ENCODE data around the gene ZSWIM2.
"Not testable (repeated sequence)": the region's sequence is repeated elsewhere in the genome, so short reads cannot be mapped to it uniquely, and the experiment has no call there.

ZSWIM2 gene, protein sequence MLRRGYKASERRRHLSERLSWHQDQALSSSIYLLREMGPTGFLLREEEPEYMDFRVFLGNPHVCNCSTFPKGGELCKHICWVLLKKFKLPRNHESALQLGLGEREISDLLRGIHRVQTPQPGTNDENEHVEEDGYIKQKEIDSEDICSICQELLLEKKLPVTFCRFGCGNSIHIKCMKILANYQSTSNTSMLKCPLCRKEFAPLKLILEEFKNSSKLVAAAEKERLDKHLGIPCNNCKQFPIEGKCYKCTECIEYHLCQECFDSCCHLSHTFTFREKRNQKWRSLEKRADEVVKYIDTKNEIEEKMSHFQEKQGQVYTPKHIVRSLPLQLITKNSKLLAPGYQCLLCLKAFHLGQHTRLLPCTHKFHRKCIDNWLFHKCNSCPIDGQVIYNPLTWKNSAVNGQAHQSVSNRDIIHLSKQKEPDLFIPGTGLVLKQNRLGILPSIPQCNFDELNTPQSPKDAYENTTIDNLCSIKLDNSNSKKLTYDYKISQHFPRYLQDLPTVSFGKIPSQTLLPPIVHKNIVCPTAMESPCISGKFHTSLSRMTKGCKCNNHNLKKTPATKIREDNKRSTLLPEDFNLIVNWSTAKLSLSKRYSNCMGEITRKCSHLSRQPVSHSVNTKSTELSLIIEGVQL

DNA sequence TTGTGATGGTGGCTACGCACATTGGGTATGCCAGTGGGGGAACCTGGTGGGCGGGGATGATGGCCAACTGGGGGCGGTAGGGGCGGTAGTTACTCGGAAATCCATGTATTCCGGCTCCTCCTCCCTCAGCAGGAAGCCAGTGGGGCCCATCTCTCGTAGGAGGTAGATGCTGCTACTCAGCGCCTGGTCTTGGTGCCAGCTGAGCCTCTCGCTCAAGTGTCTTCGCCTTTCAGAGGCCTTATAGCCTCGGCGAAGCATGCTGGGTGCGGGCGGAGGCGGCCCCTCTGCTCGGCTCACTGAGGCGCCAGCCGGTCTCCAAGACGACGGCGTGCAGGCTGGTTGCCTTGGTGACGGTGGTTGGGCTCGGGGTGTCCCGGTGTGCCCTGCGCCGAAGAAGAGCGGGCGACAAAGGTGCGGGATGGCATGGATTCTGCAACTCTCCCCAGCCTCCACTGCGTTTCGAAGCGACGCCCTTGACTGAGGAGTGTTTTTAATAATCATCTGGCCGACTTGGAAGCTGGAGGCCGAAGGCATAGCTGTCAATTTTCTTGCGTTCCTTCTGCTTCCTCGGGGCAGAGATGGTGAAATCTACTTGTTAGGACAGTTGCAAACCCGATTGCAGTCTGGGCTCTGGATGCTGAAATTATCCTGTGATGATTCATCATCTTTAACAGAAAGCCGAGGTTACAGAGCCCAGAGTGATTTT lies at the start of gene ZSWIM2:
Gene ZSWIM2 (minus strand): TSS at position 298 of the 706 bp plus-strand sequence. CDS start 40 bp downstream, at position 258.
- DNase-seq (ENCODE audit: low read depth) = no peak

DNA sequence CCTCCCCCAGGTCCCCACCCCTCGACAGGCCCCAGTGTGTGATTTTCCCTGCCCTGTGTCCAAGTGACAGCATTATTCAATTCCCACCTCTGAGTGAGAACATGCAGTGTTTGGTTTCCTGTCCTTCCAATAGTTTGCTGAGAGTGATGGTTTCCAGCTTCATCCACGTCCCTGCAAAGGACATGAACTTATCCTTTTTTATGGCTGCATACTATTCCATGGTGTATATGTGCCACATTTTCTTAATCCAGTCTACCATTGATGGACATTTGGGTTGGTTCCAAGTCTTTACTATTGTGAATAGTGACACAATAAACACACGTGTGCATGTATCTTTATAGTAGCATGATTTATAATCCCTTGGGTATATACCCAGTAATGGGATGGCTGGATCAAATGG lies 47.2 kb upstream of the ZSWIM2 start:
- not testable (repeated sequence) for DNase-seq (ENCODE audit: low read depth)

DNA sequence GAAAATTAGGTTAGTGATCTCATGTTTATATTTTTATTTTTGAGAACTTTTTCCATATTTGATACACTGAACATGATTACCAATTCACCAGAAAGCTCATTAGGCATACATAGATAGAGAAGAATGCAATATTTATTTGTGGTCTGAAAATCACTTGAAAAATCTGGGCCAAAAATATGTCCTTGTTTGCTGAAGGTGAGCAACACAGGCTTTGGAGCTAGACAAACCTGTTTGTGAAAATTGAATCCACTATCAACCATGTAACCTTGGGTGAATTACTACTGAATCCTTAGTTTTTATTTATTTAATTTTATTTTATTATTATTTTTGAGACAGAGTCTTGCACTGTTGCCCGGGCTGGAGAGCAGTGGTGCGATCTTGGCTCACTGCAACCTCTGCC lies 46.5 kb upstream of the ZSWIM2 start:
- DNase-seq (ENCODE audit: low read depth) = no peak

DNA sequence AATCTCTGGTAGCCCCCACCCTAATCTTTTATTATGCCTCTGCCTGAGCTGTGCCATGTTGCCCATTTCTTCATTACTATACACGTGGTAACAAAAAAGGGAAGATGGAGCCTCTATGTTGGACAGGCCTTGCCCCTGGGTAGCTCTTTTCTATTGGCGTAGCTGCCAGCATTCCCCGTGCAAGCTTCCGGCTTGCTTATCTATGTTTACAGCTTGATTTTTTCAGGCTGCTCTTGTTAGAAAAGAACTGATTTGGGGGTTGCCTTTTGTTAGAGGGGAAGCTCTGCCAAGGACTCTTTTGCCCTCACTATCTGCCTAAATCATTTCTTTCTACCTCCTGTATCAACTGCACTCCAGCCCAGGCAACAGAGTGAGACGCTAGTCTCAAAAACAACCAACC lies 45.5 kb upstream of the ZSWIM2 start:
- no peak for DNase-seq (ENCODE audit: low read depth)

DNA sequence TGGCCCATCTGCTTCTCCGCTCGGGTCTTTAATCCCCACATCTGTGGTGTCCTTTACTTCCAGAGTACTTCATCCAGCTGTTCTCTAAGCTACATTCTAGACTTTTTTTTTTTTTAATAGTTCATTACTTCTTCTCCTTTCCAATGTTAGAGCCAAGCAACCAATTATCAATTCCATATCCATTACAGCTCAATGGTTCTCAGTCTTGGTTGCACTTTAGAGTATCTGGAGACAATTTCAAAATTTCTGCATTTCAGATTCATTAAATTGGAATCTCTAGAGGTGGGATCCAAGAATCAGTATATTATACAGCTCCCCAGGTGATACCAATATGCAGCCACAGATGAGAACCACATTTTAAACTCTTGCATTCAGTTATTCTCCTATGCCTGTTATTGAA lies 43.9 kb upstream of the ZSWIM2 start:
- no peak for DNase-seq (ENCODE audit: low read depth)

DNA sequence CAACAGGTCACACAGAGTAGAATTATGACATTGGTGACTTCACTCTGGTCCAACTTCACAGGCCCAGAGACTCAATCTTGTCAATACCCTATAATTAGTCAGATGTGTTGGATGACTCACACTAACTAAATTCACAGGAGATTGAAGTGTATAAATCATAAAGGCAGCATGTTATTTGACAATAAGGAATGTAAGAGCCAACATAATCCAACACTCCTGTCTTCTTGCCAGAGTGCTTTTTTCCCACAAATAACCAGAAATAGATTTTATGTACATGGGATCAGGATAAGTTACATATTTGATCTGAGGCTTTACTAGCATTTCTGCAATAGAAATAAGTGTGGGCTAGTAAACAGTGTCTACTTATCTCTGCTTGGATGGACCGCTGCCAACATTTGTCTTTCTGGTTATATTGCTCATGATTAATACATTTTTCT lies 42.2 kb upstream of the ZSWIM2 start:
- DNase-seq (ENCODE audit: low read depth) = no peak

DNA sequence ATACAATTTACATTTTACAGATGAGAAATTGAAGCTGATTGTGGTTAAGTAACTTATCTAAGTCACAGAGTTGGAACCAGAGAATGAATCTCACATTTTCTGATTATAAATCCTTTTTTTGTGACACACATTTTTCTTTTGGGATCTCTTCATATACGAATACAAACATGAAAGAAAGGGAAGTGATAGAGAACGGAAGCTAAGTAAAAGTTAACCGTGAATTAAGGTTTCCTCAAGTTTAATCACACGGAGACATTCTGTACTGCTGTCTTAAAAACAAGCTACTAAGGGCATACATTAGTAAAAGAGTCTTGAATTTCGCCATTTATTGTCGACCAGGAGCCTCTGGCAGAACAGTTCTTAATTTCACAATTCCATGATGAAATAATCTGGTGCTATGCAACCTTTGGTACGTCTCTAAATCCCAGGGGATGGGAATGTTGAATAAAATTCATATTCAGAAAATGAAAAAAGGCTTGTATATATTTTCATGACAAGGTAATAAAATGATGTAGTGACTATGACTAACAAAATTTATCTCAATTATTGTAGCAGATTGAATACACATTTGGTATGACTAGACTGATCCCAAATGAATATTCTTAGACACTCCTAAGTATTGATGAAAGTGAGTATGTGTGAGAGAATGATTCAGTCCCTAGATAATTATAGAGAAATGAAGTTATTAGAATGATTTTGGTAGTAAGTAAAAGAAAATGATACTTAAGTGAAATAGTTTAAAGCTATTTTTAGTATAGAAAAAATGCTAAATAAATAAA lies 40.3 kb upstream of the ZSWIM2 start:
- no peak for DNase-seq (ENCODE audit: low read depth)

DNA sequence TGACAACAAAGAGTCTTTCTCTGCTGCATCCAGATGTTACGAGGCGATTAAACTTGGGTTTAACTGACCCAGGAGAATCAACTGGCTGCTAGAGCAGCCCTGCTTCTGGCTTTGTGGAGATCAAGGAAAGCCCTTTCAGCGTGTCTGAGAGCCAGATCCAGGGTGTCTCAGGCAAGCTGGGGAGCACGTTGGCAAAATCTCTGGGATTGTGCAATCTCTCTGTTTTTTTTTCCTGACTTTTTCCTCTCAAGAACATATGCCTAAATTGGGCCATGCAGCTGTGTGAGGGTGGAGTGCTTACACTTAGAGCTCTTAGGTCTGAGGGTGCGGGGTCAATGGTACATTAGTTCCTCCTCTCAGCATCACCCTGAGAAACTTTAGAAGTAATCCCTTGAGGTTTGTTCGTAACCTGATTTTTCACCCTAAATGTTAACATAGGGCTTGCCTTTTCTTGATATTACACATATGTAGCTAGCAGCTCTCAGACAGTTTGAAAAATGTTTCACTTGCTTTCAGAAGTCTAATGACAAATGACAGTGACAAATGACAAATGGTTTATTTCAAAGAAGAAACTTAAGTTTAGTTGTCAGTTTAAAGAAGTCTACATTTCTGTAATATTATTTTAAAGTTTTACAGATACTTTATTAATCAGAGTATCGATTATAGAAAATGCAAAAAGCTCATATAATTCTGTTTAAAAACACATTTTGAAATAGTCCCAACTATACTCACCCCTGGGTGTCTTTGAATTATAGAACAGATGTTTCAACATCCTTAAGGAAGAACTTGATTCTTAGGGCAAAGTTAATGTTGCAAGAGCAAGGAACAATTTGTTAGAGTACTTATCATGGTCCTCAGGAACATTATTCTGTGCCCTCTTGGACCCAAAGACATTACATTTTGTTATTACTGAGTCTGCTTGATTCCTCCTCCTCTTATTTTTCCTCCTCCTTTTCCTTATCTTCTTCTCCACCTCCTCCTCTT lies 38.4 kb upstream of the ZSWIM2 start:
- DNase-seq (ENCODE audit: low read depth) = no peak

DNA sequence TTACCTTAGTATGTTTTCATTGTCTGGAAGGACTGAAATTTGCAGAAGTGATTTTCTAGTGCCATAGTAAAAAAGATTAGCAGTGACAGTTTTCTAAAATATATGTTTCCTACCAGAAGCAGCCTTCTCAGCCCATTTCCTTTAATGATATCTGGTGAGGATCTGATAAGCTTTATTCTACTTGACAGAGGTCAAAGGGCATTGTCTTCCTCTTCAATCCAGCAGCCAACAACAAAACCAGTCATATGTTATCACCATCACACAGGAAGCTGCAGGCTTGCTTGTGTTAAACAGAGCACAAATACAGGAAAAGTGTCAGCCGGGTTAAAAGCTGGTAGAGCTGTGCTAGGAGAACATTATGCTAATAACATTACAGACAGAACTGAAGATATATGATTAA lies 35.6 kb upstream of the ZSWIM2 start:
- no peak for DNase-seq (ENCODE audit: low read depth)

DNA sequence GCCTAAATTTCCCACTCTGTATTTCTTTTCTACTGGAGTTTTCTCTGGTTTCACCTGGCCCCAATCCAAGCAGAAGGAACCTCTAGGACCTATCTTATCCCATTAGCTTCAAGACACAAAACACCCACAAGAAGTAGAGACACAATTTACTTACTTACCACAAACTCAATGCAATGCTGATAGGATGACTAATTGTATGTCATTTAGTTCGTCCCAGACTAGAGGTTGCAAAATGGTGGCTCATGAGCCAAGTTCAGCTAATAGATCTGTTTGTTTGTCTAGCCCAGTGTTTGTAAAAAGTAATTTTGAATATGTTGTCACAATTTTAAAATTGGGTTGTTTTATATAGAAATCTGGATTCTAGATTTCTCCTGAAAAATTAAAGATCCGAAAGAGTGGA lies 34.7 kb upstream of the ZSWIM2 start:
- DNase-seq (ENCODE audit: low read depth) = no peak

DNA sequence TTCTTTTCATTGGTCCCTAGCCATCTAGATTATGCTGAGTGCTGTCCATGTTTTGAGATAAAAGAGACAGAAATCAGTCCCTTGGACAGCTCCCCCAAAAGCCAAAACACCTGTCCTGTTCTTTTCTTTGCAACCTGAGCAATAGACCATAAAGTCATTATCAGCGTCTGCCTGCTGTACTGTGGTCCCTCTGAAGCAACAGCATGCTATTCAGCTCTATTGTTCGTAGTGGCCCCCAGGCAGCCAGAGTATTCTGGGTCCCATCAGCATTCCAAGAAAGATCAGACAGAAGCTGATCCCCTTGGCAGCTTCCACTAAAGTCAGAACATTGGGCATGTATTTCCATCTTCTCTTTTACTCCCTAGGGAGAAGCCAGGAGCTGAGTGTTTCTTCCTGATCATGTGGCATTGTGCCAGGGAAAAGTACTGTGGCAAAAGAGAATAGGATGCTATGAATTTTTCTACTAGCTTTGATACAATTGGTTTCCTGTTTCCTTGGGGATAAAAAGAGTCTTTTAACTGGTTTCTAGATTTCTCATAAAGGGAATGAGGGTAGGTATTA lies 33.6 kb upstream of the ZSWIM2 start:
- no peak for DNase-seq (ENCODE audit: low read depth)

DNA sequence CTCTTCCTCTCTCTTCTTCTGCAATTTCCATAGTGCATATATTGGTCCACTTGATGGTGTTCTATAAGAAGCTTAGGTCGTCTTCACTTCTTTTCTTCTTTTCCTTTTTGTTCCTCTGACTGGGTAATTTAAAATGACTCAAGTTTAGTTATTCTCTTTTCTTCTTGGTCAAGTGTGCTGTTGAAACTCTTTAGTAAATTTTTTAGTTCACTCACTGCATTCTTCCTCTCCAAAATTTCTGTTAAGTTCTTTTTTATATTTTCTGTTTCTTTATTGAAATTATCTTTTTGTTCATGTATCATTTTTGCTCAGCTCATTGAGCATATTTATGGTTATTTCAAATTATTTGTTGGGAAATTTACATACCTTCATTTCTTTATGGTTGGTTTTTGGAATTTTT lies 32.7 kb upstream of the ZSWIM2 start:
- no peak for DNase-seq (ENCODE audit: low read depth)

DNA sequence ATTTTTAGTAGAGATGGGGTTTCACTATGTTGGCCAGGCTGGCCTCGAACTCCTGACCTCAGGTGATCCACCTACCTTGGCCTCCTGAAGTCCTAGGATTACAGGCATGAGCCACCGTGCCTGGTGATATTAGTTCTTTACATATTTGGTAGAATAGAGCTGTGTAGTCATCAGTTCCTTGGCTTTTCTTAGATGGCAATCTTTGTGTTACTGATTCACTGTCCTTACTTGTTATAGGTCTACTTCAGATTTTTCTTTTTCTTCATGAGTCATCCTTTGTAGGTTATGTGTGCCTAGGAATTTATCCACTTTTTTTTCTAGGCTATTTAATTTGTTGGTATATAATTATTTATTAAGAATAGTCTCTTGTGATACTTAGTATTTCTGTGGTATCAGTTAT lies 30.3 kb upstream of the ZSWIM2 start:
- no peak for DNase-seq (ENCODE audit: low read depth)

DNA sequence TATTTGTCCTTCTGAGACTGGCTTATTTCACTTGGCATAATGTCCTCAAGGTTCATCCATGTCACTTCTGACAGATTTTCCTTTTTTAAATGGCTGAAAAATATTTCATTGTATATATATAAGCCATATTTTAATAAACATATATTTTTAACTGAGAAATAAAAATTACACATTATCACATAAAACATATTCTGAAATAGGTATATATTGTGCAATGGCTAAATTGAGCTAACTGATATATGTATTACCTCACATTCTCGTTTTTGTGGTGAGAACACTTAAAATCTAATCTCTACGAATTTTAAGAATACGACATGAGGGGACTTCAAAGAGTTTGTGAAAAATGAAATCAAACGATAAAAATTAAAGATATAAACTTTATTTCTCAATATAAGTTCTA lies 25.7 kb upstream of the ZSWIM2 start:
- no peak for DNase-seq (ENCODE audit: low read depth)

DNA sequence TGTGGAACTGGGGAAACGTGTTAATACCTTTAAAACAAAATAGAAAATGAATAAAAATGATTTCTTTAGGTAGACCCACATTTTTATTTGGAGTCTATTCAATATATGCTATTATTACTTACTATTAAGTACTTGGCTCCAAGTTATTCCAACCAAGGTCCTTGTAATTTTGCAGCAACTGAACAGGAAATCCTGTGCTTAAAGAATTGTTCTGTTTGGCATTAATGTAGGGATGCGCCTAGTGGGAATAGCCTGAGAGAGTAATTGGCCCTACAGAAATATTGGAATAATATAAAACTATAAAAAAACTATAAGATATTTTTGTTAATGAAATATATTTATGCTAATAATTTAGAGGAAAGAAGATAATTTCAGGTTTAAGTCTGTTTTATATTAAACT lies 22.9 kb upstream of the ZSWIM2 start:
- DNase-seq (ENCODE audit: low read depth) = no peak

DNA sequence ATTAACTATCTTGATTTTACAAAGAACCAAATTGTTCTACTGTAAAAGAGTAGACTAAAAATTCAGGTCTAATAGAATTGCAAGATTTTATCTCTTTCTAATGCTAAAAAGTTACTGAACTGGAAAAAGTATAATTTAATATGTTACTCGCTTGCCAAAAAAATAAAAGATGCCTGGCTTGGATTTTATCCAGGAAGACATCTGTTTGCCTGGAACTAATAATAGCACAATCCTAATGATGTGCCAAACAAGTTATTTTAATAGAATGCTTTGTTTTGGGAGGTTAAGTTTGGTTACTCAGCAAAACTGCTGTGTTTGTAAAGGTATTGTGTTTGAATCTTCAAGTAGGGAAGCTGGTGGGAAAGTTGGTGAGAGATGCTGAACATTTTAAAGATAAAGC lies 19.4 kb upstream of the ZSWIM2 start:
- DNase-seq (ENCODE audit: low read depth) = no peak

DNA sequence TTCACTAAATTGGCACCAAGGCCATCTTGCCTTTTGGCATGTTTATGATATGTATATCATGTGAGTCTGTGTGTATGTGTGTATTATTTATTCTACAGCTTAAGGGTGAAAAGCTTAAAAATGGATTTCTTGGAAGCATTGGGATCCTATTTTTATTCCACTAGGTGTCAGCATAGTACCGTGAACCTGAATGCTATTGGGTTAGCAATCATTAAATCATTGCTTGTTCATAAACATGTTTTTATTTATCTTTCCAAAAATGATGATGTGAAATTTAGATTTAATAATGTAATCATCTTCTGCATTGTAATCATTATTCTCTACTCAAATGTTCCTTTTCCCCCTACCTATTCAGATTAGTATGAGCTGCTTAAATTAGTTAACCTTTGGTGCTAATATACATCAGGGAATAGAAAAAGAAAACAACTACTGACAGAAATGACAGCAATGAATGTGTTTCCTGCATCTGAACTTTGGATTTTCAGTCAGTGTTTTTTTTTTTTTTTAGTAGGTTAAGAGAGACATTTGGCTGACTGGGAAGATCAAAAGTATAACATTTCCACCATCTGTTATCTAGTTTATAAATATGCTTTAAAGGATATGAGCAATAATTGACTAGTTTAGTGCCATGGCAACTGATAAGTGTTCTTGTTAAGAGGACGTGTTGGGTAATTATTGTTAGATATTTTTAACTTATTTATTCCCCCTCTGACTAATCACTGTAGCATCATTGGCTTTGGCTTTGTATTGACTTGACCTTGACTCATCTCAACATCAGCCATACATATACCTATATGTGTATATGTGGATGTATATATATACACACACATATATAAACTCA lies 14.1 kb upstream of the ZSWIM2 start:
- DNase-seq (ENCODE audit: low read depth) = no peak

DNA sequence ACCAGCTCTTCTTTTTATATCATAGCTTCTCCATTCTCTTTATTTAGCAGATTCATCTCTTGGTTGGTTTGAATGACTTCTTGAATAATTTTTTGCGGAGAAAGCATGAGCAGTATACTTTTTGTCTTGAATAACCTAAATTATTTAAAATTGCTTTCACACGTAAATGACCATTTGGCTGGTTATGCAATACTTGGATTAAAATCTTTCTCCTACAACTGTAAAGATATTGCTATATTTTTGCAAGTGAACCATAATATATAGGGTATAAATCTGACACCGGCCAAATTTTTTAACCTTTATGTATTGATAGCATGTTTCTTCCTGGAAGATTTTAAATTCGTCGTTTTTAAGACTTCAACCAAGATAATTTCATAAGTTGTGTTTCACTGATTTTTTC lies 6.2 kb upstream of the ZSWIM2 start:
- no peak for DNase-seq (ENCODE audit: low read depth)

DNA sequence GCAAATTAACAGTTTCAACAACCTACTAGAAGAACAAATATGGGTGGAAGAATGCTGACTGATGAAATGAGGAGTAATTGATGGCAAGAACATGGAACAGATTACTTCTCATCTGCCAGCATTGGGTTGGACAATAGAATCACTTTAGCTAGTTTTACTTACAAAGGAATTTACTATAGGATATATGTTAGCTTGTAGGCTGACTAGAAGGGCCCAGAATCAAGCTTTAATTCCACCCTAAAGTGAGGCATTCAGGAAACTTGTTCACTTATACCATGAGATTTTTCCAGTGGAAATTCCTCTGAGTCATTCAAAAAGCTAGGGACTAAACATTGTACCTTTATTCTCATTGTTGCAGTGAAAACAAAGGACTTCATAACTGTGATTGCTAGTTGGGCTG lies 5.0 kb upstream of the ZSWIM2 start:
- DNase-seq (ENCODE audit: low read depth) = no peak

DNA sequence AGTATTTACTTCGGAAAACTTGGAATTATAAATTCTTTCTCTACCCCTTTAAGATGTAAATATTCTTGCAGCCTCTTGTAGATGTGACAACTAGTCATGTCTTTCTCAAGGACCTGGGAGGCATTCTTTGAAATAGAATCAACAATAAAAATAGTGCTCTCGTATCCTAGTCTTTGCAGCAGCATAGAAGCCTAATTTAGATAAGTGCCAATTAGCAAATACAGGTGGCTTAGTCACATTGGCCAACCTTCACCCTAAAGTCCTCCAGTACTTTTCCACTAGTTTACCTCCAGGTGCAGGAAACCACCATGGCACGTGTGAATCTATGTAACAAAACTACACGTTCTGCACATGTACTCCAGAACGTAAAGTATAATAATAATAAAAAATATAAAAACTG lies 3.5 kb upstream of the ZSWIM2 start:
- DNase-seq (ENCODE audit: low read depth) = no peak

Measured in activated T-cell treated with anti-CD3 and anti-CD28 coated beads for 1 hour (primary cell).